ENCODE data around the gene C4BPB. TPM values are rescaled to one million over a fixed set of nuclear protein-coding genes. Genes with fewer than 3 reads are reported as not detected.

The C4BPB gene
- polyA plus RNA-seq, 4 donors, result 0.47 to 1.1 (median 0.61) TPM

DNA sequence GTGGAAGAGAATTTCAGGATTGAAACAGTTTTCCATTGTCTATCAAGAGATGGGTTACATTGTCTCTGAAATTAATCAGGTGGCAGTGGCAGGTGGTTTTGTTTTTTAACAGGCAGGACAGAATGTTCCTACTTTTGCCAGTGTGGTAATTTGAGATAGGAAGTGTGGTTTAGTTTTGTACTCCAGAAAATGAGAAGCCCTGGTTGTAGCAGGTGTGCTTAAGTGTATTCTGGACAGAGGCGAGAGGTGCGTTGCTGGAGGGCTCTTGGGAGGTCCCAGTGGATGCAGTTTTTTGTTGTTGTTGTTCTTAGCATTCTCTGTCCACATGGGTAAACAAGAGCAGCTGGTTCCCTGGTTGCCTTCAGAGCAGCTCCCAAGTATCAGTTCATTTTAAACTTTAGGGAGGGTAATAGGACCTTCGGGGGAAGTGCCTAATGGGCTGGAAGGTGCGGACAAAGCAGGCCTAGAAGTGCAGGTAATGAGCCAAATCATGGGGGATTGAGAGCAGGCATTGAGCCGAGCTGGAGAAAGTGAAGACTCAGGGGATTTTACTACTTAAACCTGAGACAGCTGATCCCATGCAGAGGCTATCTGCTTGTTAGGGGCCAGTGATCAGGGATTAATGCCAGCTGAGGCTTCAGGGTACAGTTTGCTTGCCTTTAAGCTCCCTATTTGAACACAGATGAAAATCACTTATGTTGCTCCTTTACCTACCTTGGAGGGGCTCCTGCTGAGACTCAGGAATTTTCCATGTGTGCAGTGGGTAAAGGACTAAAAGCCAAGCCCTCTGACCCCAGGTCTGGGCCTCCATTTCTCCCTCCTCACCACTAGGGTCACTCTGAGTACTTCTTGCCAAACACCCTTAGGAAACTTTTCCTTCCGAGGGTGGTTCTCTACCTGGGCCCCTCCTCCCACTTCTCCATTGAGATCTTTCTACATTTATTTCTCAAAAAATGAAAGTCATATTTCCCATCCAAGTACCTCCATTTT is 29.5 kb upstream of the C4BPB start:
- no peak for DNase-seq (ENCODE audit: low read depth in 4 of 4, low spot score in 3 of 4)

DNA sequence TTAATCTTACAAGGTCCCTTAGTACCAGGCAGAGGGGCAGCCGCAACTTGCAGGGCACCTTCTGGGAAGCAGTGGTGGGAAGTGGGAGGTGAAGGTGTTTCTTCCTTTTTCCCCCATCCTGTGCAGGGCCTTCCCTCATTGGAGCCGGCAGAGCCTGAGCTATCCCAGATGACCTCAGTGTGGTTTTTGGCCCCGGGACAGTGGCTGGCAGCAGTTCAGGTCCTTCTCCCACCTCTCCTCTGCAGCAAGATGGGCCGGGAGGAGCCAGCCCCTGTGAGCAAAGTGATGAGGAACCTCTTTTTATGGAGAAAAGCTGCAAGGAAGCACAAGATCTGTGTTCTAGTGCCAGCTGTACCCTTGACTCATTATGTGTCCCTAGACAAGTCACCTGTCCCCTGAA is 28.8 kb upstream of the C4BPB start:
- no peak for DNase-seq (ENCODE audit: low read depth in 4 of 4, low spot score in 3 of 4)

DNA sequence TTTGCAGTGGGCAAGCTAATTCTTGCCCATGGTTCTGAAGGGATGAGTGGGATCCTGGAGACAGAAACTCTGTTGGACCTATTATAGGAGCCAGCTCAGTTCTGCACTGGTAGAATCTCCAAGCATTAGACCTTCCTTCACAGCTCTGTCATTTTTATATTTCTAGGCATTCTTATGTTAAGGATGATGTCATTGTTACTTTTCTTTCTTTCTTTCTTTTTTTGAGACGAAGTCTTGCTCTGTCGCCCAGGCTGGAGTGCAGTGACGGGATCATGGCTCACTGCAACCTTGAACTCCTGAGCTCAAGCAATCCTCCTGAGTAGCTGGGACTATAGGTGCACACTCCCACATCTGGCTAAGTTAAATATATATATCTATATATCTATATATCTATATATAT is 28.1 kb upstream of the C4BPB start:
- no peak for DNase-seq (ENCODE audit: low read depth in 4 of 4, low spot score in 3 of 4)

DNA sequence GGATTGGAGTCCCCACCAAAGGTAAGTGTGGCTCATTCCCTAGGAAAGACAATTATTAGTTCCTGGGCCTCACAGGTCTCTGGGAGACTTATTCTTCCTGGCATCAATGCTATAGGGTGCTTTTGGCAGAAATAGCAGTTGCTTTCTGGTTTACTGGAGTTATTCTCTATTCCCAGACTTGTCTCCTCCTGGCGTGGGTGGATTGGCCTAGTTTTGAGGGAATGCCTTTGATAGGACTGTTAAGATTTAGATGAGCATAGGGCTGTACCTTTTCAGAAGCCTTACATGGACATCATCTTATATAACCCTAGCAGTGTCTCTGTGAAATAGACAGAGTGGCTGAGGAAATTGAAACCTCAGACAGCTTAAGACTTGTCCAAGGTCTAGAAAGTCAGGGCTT is 26.6 kb upstream of the C4BPB start:
- no peak for DNase-seq (ENCODE audit: low read depth in 4 of 4, low spot score in 3 of 4)

DNA sequence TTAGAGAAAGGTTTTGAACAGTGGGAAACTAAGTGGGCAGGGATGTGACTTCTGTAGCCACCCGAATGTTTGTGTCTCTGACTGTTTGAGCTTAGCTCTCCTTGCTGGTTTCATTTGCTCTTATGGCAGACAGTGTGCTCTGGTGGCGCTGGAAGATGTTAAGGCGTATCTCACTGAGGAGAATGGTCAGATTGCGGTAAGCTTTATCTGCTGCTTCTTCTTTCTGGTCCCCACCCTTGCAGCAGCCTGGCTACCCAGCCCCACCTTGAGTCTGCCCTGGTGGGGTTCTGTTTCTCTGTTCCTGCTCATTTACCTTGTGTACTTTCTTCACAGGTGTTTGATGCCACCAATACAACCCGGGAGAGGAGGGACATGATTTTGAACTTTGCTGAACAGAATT is 25.6 kb upstream of the C4BPB start:
- DNase-seq (ENCODE audit: low read depth in 4 of 4, low spot score in 3 of 4), result no peak

DNA sequence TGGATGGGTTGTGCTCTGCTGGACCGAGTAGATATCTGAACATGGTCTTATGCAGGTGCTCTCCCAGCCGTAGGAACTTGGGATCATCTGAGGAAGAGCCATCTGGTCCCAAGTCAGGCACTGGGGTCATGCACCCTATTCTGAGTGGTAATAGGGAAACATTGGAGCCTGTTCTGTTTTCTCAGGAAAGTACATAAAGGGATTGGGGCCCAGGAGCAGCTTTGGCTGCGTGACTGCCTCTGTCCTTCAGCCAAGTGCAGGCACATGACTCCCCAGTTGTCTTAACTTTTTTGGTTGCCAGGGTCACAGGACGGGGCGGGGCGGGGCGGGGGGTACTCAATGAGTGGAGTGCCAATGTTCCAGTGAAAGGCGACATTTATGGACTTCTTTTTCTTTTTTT is 24.1 kb upstream of the C4BPB start:
- DNase-seq (ENCODE audit: low read depth in 4 of 4, low spot score in 3 of 4), result no peak

DNA sequence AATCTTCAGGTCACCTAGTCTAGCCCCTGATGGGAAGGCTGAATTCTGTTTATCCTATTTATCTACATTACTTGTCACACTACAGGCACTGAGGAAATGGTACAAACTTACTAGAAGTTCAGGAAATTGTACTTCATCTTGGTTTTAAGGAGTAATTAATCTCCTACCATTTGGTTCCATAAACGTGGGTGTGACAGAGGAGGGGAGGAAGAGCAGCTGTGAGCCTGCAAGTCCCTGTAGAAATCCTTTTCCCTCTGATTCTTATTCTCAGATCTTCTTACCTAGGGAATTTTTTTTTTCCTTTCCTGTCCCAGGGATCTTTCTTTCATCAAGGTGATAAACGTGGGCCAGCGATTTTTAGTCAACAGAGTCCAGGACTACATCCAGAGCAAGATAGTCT is 21.5 kb upstream of the C4BPB start:
- DNase-seq (ENCODE audit: low read depth in 4 of 4, low spot score in 3 of 4), result no peak

DNA sequence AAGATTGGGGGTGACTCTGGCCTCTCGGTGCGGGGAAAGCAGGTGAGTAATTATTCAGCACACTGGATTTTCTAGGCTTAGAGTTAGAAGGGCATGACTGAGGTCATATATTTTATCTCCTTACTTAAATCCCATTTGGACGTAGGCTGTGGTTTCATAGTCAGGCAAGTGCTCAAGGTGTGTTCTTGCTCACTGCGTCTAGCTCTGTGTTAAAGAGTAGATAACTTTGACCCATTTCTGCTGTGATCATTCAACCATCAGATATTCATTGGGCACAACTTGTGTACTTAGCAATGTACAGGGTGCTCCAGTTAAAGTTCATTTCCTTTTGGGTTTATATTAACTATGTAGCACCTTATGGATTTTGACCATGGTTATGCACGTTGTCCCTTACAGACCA is 21.0 kb upstream of the C4BPB start:
- DNase-seq (ENCODE audit: low read depth in 4 of 4, low spot score in 3 of 4), result no peak

DNA sequence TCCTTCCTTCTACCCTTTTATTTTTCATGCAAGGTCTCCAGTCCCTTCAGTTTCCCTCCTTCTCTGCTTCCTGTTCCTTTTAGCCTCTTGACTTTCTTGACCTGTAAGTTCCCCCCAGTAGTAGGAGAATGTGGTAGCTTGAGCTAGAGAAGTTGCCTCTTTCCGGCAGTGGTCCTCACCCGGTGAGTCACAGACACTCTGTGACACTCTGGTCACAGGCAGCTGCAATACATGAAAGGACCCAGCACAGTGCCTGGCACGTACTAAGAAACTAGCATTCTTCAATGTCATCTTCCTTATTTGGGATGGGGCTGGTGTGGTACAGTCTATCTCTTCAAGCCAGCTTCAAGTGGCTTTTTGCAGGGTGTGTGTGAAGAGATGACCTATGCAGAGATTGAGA is 19.6 kb upstream of the C4BPB start:
- no peak for DNase-seq (ENCODE audit: low read depth in 4 of 4, low spot score in 3 of 4)

DNA sequence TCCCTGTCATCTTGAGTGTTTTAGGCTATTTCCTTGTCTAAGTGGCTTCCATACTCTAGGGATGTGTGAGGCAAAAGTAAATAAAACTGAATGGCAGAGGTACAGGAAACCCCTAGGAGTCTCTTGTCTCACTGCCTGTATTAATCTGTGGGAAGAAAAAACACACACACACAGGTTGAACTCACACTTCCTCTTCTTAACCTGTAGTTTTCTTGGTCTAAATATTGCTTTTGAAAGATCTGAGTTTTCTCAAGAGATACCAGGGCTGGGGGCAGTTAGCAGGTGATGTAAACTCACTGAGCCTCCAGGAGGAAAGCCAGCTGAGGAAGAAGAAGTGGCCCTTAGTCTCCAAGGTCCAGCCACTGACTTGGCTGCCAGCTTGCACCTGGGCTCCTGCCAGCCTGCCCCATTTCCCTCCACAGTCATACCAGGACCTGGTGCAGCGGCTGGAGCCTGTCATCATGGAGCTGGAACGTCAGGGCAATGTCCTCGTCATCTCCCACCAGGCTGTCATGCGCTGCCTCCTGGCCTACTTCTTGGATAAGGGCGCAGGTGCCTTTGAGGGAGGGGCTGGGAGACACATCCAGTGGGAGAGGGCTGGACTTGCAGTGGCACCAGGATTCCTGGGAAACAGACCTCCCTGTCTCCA is 18.7 kb upstream of the C4BPB start:
- no peak for DNase-seq (ENCODE audit: low read depth in 4 of 4, low spot score in 3 of 4)

DNA sequence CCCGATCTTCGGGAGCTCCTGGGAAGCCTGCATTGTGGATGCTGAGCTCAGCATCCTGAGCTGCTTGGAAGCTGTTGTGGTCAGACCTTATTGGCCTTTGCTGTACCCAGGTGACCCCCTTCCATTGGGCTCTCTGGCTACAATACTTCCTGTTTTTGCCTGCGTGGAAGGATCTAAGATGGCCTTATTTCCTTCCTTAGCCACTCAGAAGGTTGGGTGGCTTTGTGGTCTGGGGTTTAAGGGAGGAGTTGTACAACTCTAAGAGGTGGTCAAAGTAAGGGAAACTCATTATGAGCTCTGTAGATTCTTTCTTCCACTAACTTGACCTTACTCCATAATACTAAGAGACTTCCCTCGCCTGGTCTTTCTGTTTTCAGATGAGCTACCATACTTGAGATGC is 17.8 kb upstream of the C4BPB start:
- no peak for DNase-seq (ENCODE audit: low read depth in 4 of 4, low spot score in 3 of 4)

DNA sequence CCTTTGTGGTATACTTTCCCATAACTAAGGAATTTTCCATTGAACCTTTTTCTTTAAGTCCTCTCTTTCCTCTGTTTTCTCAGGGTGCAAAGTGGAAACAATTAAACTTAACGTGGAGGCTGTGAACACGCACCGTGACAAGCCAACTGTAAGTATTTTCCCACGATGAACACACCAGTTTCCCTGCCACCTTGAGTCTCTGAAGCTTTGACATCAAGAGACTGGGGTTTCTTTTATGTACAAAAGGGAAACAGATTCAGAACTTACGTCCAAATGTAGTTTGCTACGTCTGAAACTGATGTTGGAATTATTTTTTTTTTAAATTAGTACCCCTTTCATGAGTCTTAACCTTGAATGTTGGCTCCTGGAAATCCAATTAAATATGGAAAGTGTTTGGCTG is 17.2 kb upstream of the C4BPB start:
- DNase-seq (ENCODE audit: low read depth in 4 of 4, low spot score in 3 of 4), result no peak

DNA sequence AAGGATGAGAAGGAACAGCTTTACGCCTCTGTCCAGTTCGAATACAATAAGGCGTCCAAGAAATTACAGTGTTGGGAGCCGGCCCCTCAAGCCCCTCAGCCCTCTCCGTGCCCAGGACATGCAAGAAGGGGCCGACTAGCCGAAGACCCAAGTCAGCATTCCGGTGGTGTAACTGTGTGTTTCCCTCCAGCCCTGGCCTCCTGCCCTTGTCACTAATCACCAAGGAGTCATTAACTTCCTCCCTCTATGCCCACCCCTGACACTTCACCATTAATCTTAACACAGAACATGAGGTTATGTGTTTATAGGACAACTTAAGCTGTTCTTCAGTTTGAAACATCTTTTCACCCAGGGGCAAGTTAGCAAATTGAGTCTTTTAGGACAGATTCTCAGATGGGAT is 16.4 kb upstream of the C4BPB start:
- DNase-seq (ENCODE audit: low read depth in 4 of 4, low spot score in 3 of 4), result peak in 1 of 4 donors; percentile 22

DNA sequence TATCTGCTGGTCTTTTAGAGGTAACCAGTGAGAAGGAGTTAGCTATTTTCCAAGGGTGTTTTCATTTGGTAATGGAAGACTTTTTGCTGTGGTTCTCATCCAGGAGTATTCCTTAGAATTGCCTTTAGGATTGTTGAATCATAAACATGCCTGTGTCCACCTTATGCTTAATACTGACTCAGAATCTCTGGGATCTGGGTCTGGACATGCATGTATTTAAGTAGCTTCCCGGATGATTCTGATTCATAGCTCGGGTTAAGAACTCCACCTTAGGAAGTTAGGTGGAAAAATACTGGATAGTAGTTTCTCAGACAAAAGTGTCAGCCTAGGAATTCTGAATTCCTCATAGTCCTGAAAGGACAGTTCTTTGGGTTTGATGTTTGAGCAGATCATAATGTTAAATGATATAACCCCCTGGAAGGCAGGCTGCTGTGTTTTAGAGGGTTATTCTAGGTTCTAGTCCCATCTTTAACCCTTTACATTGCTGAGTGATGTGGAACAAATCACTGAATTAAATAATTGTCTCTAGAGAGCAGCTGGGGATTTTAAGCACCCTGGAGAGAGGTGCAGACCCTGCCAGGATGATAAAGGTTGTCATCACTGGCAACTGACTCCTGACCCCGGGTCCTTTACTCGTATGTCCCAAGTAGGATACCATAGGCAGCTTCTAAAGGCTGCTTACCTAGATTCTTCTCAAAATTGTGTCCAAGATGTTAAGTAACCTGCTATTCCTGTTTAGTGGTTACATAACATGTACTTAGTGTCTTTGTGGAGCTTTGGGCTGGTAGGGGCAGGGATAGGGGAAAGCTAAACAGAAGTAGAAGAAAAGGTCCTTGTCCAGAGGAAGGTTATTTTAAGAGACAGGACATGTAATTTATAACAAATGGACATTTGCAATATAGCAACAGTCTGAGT is 14.5 kb upstream of the C4BPB start:
- no peak for DNase-seq (ENCODE audit: low read depth in 4 of 4, low spot score in 3 of 4)

DNA sequence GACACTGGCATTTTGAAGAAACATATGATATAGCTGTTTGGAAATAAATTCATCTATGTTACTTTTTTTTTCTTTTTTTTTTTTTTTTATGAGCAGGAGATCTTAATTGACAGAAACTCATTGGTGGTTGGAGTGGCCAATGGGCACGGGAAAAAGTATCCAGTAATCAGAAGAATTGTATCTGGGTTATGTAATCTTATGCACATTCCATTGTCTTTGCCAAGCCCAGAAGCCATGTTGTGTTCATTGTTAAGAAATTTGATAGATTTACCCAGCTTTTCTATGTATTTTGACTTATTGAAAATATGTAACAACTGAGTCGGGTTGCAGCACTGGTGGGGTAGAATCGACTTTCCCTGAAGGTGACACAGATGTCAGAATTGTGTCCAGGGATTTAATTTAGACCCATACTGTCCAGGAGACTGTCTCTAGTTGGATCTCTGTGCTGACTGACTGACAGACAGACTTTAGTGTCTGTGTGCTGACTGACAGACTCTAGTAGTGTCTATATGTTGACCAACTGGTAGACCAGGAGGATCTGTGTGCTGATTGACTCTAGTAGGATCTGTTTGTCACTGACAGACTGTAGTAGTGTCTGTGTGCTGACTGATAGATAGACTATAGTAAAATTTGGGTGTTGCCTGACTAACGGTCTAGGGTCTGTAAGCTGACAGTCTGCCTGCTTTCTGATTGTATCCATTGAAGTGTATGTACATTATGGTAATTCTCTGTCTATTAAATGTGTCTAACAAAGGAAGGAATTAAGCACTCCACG is 12.3 kb upstream of the C4BPB start:
- DNase-seq (ENCODE audit: low read depth in 4 of 4, low spot score in 3 of 4), result no peak

DNA sequence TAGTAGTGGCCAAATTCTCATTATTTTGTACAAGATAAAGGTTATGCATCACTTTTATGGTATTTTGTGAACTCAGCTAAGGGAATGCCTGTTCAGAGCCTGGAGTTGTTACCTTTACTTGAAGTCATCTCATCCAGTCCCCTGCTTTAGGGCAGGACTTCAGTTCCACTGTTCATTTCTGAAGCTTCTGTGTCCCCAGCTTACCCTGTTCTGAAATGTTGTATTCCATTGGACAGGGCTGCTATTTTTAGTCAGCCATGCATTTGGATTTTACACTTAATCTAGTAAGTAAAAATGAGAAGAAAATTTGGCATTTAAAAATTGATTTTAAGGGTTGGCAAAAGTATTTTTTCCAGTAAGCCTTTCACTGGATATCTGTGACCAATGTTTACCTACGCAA is 11.6 kb upstream of the C4BPB start:
- DNase-seq (ENCODE audit: low read depth in 4 of 4, low spot score in 3 of 4), result no peak

DNA sequence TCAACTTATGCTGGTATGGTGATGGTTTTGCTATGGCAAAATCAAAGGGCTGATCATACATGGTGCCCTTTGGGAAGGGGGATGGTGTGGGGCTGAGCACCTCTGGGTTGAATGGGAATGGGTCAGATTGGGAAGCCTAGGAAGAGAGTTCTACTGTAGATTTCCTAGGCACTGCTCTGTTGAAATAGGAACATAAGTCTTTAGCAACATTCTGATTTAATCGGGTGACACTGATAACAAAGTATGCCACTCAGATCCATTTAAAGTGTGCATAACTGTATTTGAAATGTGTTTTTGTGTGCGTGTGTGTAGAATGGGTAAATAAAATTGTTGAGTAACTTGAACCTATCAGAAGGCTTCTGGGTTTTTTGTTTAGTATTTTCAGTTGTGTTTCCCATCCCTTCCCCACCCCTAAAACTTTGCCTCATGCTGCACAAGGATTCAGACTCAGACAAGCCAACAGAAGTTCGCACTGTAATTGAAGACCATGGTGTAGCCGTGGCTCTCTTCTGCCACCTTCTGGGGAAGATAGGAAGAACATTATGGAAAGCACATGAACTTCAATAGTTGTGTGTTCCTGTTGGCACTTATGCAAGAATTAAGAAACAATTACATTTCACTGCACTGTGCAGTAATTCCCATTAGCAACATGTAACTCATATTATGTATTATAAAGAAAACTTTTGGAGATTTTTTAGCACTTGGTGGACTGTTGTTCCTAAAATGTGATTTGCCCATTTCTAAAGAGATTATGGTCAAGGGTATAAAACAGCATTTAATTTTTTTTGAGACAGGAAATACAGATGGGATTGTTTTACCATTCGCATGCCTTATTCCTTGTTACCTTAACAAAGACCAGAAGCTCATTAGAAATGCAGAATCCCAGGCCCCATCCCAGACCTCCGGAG is 10.9 kb upstream of the C4BPB start:
- DNase-seq (ENCODE audit: low read depth in 4 of 4, low spot score in 3 of 4), result peak in 3 of 4 donors; percentile 66 to 75 (median 69)

DNA sequence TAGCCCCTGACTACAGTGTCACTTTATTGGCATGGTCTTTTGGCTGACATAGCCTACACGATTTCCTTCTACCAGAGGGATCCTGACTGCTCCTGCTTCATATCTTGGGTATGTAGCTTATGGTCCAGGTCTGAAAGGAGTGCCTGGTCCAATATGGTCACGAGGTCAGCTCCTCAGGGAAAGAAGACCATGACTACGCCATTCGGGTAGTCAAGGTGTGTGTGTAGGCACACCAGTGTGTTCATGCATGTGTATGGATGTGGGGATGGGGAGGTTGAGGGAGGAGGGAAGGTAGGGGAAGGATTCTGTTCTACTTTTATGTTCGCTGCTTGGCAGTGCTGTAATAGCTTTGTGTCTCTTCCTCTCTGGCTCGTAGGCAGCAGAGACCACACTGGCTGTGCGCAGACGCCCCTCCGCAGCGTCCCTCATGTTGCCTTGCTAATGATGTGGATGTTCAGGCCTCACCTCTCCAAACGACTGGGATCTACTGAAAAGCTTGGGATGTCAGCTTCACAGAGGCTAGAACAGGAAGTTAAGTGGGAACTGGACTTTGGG is 10.0 kb upstream of the C4BPB start:
- no peak for DNase-seq (ENCODE audit: low read depth in 4 of 4, low spot score in 3 of 4)

DNA sequence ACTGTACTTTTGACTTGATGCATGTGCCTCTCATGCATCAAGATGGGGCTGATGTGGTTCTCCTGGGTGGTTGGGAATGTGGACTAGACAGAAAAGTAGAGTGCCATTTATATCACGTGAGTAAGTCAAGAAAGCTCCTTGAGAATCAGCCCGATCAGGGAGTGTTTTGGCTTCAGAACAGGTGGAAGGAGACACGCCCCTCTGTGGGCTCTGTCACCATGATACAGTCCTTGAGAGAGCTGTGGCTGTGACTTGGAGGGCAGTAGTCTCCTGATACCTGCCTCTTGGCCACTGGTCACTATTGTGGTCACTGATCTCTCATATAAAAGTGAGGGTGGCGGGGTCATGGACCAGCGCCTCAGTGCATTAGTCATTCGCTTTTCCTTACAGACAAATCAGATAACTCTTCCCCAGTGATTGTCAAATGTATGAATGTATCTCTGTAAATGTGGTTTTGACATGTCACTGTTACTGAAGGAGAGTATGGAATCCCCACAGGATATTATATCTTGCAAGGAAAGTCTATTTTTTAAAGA is 8.9 kb upstream of the C4BPB start:
- DNase-seq (ENCODE audit: low read depth in 4 of 4, low spot score in 3 of 4), result no peak

Measured in left renal pelvis (tissue), 4 donors.